ENCODE results near the gene CUL2. TPM values are rescaled to one million over a fixed set of nuclear protein-coding genes. Genes with fewer than 3 reads are reported as not detected.
A peak's percentile ranks its signal among the peaks of the same experiment; 100 is the strongest.
"Not testable (repeated sequence)": the region's sequence is repeated elsewhere in the genome, so short reads cannot be mapped to it uniquely, and the experiment has no call there.

The CUL2 gene
- total RNA-seq, 1 donor from 2014 or later = 33.8 TPM

- no peak for DNase-seq (ENCODE audit: extremely low read depth, low read depth, low spot score)
Measured at GRCh38 chr10:35025916-35026315, 64.2 kb downstream of the CUL2 start.

- no peak for DNase-seq (ENCODE audit: extremely low read depth, low read depth, low spot score)
Measured at GRCh38 chr10:35020481-35020880, 69.7 kb downstream of the CUL2 start.

- DNase-seq (ENCODE audit: extremely low read depth, low read depth, low spot score) = no peak
Measured at GRCh38 chr10:35019041-35020024, 70.8 kb downstream of the CUL2 start.

GRCh38 chr10:35017608-35018007, 72.5 kb downstream of the CUL2 start:
- DNase-seq (ENCODE audit: extremely low read depth, low read depth, low spot score) = no peak

GRCh38 chr10:35015843-35016408, 74.2 kb downstream of the CUL2 start:
- no peak for DNase-seq (ENCODE audit: extremely low read depth, low read depth, low spot score)

GRCh38 chr10:35012781-35013180, 77.4 kb downstream of the CUL2 start:
- no peak for DNase-seq (ENCODE audit: extremely low read depth, low read depth, low spot score)

- DNase-seq (ENCODE audit: extremely low read depth, low read depth, low spot score) = no peak
Measured at GRCh38 chr10:35011771-35012191, 78.4 kb downstream of the CUL2 start.

GRCh38 chr10:35007858-35008301, 82.3 kb downstream of the CUL2 start:
- no peak for DNase-seq (ENCODE audit: extremely low read depth, low read depth, low spot score)

GRCh38 chr10:35006836-35007235, 83.3 kb downstream of the CUL2 start:
- DNase-seq (ENCODE audit: extremely low read depth, low read depth, low spot score) = no peak

GRCh38 chr10:35005868-35006267, 84.3 kb downstream of the CUL2 start:
- peak; percentile 42 for DNase-seq (ENCODE audit: extremely low read depth, low read depth, low spot score)

GRCh38 chr10:35004651-35005050, 85.5 kb downstream of the CUL2 start:
- no peak for DNase-seq (ENCODE audit: extremely low read depth, low read depth, low spot score)

- no peak for DNase-seq (ENCODE audit: extremely low read depth, low read depth, low spot score)
Measured at GRCh38 chr10:35003906-35004305, 86.2 kb downstream of the CUL2 start.

GRCh38 chr10:35000936-35001335, 89.2 kb downstream of the CUL2 start:
- no peak for DNase-seq (ENCODE audit: extremely low read depth, low read depth, low spot score)

GRCh38 chr10:34999532-34999931, 90.6 kb downstream of the CUL2 start:
- DNase-seq (ENCODE audit: extremely low read depth, low read depth, low spot score) = no peak

GRCh38 chr10:34998940-34999339, 91.2 kb downstream of the CUL2 start:
- no peak for DNase-seq (ENCODE audit: extremely low read depth, low read depth, low spot score)

- DNase-seq (ENCODE audit: extremely low read depth, low read depth, low spot score) = no peak
Measured at GRCh38 chr10:34996843-34997242, 93.3 kb downstream of the CUL2 start.

- no peak for DNase-seq (ENCODE audit: extremely low read depth, low read depth, low spot score)
Measured at GRCh38 chr10:34995925-34996324, 94.2 kb downstream of the CUL2 start.

GRCh38 chr10:34994565-34995142, 95.5 kb downstream of the CUL2 start:
- peak; percentile 89 for DNase-seq (ENCODE audit: extremely low read depth, low read depth, low spot score)

GRCh38 chr10:34993782-34994181, 96.4 kb downstream of the CUL2 start:
- DNase-seq (ENCODE audit: extremely low read depth, low read depth, low spot score) = no peak

- DNase-seq (ENCODE audit: extremely low read depth, low read depth, low spot score) = not testable (repeated sequence)
Measured at GRCh38 chr10:34991117-34991516, 99.0 kb downstream of the CUL2 start.

GRCh38 chr10:34988397-34989067, 101.6 kb downstream of the CUL2 start:
- DNase-seq (ENCODE audit: extremely low read depth, low read depth, low spot score) = no peak

All from glomerular endothelial cell (primary cell).